ENCODE data around the gene STAG3. TPM values are rescaled to one million over a fixed set of nuclear protein-coding genes. Genes with fewer than 3 reads are reported as not detected.

The STAG3 gene
- total and polyA plus RNA-seq, 2 donors (not counting 3 experiments of a cell fraction or from before 2014, with no cell fraction given): 0.29 to 1.4 TPM

DNA sequence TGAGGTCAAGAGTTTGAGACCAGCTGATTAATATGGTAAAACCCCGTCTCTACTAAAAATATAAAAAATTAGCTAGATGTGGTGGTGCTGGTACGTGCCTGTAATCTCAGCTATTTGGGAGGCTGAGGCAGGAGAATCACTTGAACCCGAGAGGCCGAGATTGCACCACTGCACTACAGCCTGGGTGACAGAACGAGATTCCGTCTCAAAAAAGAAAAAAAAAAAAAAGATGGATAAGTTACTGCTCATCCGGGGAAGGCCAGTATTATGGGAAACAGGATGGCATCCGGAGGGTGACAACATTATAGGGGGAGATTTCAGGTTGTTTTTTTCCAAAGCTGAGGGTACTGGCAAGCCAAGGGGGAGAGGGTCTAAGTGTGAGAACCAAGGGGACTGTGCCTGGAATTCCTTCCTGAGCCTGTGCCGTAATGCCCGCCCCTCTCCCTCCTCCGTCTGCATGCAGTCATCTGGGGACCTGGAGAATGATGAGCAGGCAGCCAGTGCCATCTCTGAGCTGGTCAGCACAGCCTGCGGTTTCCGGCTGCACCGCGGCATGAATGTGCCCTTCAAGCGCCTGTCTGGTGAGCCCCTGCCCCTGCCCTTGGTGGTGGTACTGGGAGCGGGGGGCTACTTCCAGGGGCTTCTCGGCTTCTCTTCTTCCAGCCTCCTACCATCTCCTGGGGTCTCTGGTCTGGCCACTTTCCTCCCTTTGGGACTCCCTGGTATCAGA, 24.6 kb upstream of the STAG3 start:
- DNase-seq (ENCODE audit: low read depth, low spot score) (no peak), FAIRE-seq (no peak)
- H3K27ac ChIP-seq (ENCODE audit: insufficient read depth, low read depth, low read length): no peak overlapping the region
- no TSS peak for BruUV-seq (replicated peaks)
- H2AFZ ChIP-seq (ENCODE audit: low read depth, low read length): no peak overlapping the region
- no peak overlapping the region for H3K4me3 ChIP-seq (replicated peaks in 1 of 3; ENCODE audit: insufficient read depth in 1 of 3, low read depth in 1 of 3, low read length in 3 of 3)
- CTCF ChIA-PET: no interaction called here
- no peak overlapping the region for H3K4me2 ChIP-seq (ENCODE audit: insufficient read depth, low read length)
- peaks cover 16% of the 10 kb centered on the region for H3K4me1 ChIP-seq (ENCODE audit: control insufficient read depth, extremely low read depth, insufficient read depth, low read length)
- no peaks in the 10 kb centered on the region for H4K20me1 ChIP-seq (replicated peaks; ENCODE audit: control insufficient read depth, extremely low read depth, insufficient read depth, low read length)
- TF ChIP-seq, protein P1, sequence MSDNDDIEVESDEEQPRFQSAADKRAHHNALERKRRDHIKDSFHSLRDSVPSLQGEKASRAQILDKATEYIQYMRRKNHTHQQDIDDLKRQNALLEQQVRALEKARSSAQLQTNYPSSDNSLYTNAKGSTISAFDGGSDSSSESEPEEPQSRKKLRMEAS (IDR thresholded peaks at IDR 0.05; ENCODE audit: insufficient read depth, insufficient read length): no peak
- no peak for TF ChIP-seq JUN (IDR thresholded peaks at IDR 0.05; ENCODE audit: borderline replicate concordance, insufficient read depth, insufficient read length, low read depth)
- TF ChIP-seq, protein P2, sequence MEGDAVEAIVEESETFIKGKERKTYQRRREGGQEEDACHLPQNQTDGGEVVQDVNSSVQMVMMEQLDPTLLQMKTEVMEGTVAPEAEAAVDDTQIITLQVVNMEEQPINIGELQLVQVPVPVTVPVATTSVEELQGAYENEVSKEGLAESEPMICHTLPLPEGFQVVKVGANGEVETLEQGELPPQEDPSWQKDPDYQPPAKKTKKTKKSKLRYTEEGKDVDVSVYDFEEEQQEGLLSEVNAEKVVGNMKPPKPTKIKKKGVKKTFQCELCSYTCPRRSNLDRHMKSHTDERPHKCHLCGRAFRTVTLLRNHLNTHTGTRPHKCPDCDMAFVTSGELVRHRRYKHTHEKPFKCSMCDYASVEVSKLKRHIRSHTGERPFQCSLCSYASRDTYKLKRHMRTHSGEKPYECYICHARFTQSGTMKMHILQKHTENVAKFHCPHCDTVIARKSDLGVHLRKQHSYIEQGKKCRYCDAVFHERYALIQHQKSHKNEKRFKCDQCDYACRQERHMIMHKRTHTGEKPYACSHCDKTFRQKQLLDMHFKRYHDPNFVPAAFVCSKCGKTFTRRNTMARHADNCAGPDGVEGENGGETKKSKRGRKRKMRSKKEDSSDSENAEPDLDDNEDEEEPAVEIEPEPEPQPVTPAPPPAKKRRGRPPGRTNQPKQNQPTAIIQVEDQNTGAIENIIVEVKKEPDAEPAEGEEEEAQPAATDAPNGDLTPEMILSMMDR (IDR thresholded peaks at IDR 0.05; ENCODE audit: extremely low read depth in 1 of 2, insufficient read depth in 1 of 2, low read depth in 1 of 2, low read length in 2 of 2): no peak
- TF ChIP-seq GATA2 (IDR thresholded peaks at IDR 0.05; ENCODE audit: insufficient read depth, insufficient read length, low read depth, low read length): no peak
- no peak for TF ChIP-seq MYC (IDR thresholded peaks at IDR 0.05; ENCODE audit: low read depth, low read length)
- TF ChIP-seq EZH2 (IDR thresholded peaks at IDR 0.05; ENCODE audit: borderline replicate concordance, low read depth, low read length, severe bottlenecking): no peak
- TF ChIP-seq POLR2AphosphoS5 (IDR thresholded peaks at IDR 0.05; ENCODE audit: insufficient read depth, low read depth, low read length): no peak
- no peak for TF ChIP-seq POLR2A (IDR thresholded peaks at IDR 0.05; ENCODE audit: low read depth, low read length)
- no peak for TF ChIP-seq FOS (IDR thresholded peaks at IDR 0.05; ENCODE audit: borderline replicate concordance, insufficient read depth, low read length)
- no peaks in the 10 kb centered on the region for H3K9me3 ChIP-seq (replicated peaks; ENCODE audit: control insufficient read depth, insufficient read depth, low read length)
- H3K27me3 ChIP-seq (ENCODE audit: control insufficient read depth in 2 of 2, insufficient read depth in 2 of 2, low read length in 2 of 2): no peaks in the 10 kb centered on the region
- intact Hi-C loops (cut with micrococcal nuclease) (no loop called here), dilution Hi-C loops (cut with MboI; ENCODE audit: extremely low pct_ligation_motif_present, low sequenced_read_pairs) (no loop called here)
- no peaks in the 10 kb centered on the region for H3K9me1 ChIP-seq (replicated peaks; ENCODE audit: control insufficient read depth, extremely low read depth, insufficient read depth, low read length)
- H3K9ac ChIP-seq (replicated peaks; ENCODE audit: extremely low read depth, insufficient read depth, low read length): no peak overlapping the region
- H3K36me3 ChIP-seq (ENCODE audit: control insufficient read depth in 2 of 2, extremely low read depth in 1 of 2, insufficient read depth in 2 of 2, low read length in 2 of 2): peaks cover 0 to 17% of the 10 kb centered on the region in 2 experiments
- POLR2A ChIA-PET: no interaction called here
- peaks cover 13% of the 10 kb centered on the region for H3K79me2 ChIP-seq (ENCODE audit: control insufficient read depth, insufficient read depth, low read length)

Data from endothelial cell of umbilical vein (primary cell).